IMR-90 (cell line): ENCODE results near the gene SKP1. TPM values are rescaled to one million over a fixed set of nuclear protein-coding genes. Genes with fewer than 3 reads are reported as not detected.

Source experiments
- ATAC-seq: fragments of 200-7000 bp; cut with Tn5 transposase; 2 replicates; pipeline ENCODE4 v1.9.1; 2020; ENCODE audit warnings: low read depth, mild to moderate bottlenecking, moderate library complexity
- BruUV-seq: library from RNA; stranded (reverse); fragments of 400-500 nt; replicated peaks from 2 replicates; lab custom pipeline; 2021; lab: Mats Ljungman, UMichigan
- CTCF ChIA-PET: fragments of 300-600 bp; formaldehyde crosslinking; extraction: SDS; loops from one replicate; lab custom pipeline; 2021; ENCODE audit warnings: antibody characterized with exemption; lab: Yijun Ruan, JAX
- POLR2A ChIA-PET: fragments of 300-600 bp; sonication (Branson Sonifier 250); formaldehyde crosslinking; loops from one replicate; lab custom pipeline; 2022; ENCODE audit warnings: antibody characterized with exemption; ENCODE audit not compliant: unreplicated experiment; lab: Charles Lee
- DNase-seq: peaks from one replicate; pipeline ENCODE4 v3.0.0; 2013
- H2AFZ ChIP-seq: replicated peaks from 2 replicates; pipeline ENCODE3; 2013; ENCODE audit warnings: low read length, mild to moderate bottlenecking; ENCODE audit not compliant: poor library complexity
- H2AK5ac ChIP-seq: 2 replicates; pipeline ENCODE4 v1.6.1; 2013; ENCODE audit warnings: low read depth, low read length, inconsistent platforms
- H2AK9ac ChIP-seq: replicated peaks from 2 replicates; pipeline ENCODE3; 2013; ENCODE audit warnings: mild to moderate bottlenecking, low read depth, low read length, moderate library complexity; ENCODE audit not compliant: poor library complexity
- H2BK120ac ChIP-seq: 2 replicates; pipeline ENCODE4 v1.6.1; 2013; ENCODE audit warnings: low read depth, low read length, inconsistent platforms
- H2BK15ac ChIP-seq: 3 replicates; pipeline ENCODE4 v1.6.1; 2013; ENCODE audit warnings: low read depth, low read length, inconsistent platforms
- H2BK20ac ChIP-seq: 2 replicates; pipeline ENCODE4 v1.6.1; 2013; ENCODE audit warnings: low read depth, mild to moderate bottlenecking, inconsistent platforms, low read length, moderate library complexity
- H2BK5ac ChIP-seq: 2 replicates; pipeline ENCODE4 v1.6.1; 2013; ENCODE audit warnings: mild to moderate bottlenecking, low read depth, low read length, inconsistent platforms; ENCODE audit not compliant: poor library complexity, severe bottlenecking
- H3K14ac ChIP-seq: replicated peaks from 2 replicates; pipeline ENCODE4 v1.6.1; 2013; ENCODE audit warnings: low read depth, low read length, inconsistent platforms
- H3K18ac ChIP-seq: 2 replicates; pipeline ENCODE4 v1.6.1; 2013; ENCODE audit warnings: low read depth, low read length, control low read depth
- H3K23ac ChIP-seq: 2 replicates; pipeline ENCODE4 v1.6.1; 2013; ENCODE audit warnings: low read depth, low read length, inconsistent platforms
- H3K27ac ChIP-seq: 2 replicates; pipeline ENCODE4 v1.5.1; 2013; ENCODE audit warnings: mild to moderate bottlenecking, control low read depth, low read length; ENCODE audit not compliant: insufficient read depth
- H3K27me3 ChIP-seq: 2 replicates; pipeline ENCODE4 v1.6.1; 2013; ENCODE audit warnings: low read length; ENCODE audit not compliant: control insufficient read depth, insufficient read depth
- H3K36me3 ChIP-seq: 2 replicates; pipeline ENCODE4 v1.6.1; 2013; ENCODE audit warnings: low read length, mixed read lengths; ENCODE audit not compliant: control insufficient read depth, insufficient read depth
- H3K4ac ChIP-seq: 2 replicates; pipeline ENCODE4 v1.6.1; 2013; ENCODE audit warnings: low read depth, low read length, inconsistent platforms
- H3K4me1 ChIP-seq: 2 replicates; pipeline ENCODE4 v1.6.1; 2013; ENCODE audit warnings: low read length, mixed read lengths; ENCODE audit not compliant: control insufficient read depth, insufficient read depth
- H3K4me2 ChIP-seq: 2 replicates; pipeline ENCODE4 v1.6.1; 2013; ENCODE audit warnings: low read depth, mild to moderate bottlenecking, control low read depth, low read length, moderate library complexity
- H3K4me3 ChIP-seq: 2 replicates; pipeline ENCODE4 v1.5.1; 2013; ENCODE audit warnings: low read depth, mild to moderate bottlenecking, control low read depth, low read length, moderate library complexity; ENCODE audit not compliant: insufficient read depth
- H3K56ac ChIP-seq: 2 replicates; pipeline ENCODE4 v1.6.1; 2013; ENCODE audit warnings: low read length, inconsistent platforms; ENCODE audit not compliant: insufficient read depth; ENCODE audit errors: extremely low read depth
- H3K79me1 ChIP-seq, 2 experiments: 2 replicates each; pipeline ENCODE4 v1.6.1; 2013; ENCODE audit warnings: low read length in 2 of 2, inconsistent platforms in 1 of 2, low read depth in 1 of 2
- H3K9ac ChIP-seq: 2 replicates; pipeline ENCODE4 v1.6.1; 2013; ENCODE audit warnings: low read depth, low read length, control low read depth
- H3K9me1 ChIP-seq: 2 replicates; pipeline ENCODE4 v1.6.1; 2013; ENCODE audit warnings: low read length, inconsistent platforms; ENCODE audit not compliant: insufficient read depth
- H3K9me3 ChIP-seq: 2 replicates; pipeline ENCODE4 v1.6.1; 2013; ENCODE audit warnings: low read length; ENCODE audit not compliant: control insufficient read depth, insufficient read depth
- H4K20me1 ChIP-seq: 2 replicates; pipeline ENCODE4 v1.6.1; 2013; ENCODE audit warnings: low read length, inconsistent platforms; ENCODE audit not compliant: insufficient read depth
- H4K5ac ChIP-seq: 2 replicates; pipeline ENCODE4 v1.6.1; 2013; ENCODE audit warnings: mild to moderate bottlenecking, low read depth, low read length, control low read depth
- H4K8ac ChIP-seq, 2 experiments: 2 replicates each; pipeline ENCODE4 v1.6.1; 2013; ENCODE audit warnings: low read depth in 2 of 2, low read length in 2 of 2, control low read depth in 1 of 2, inconsistent platforms in 1 of 2
- H4K91ac ChIP-seq: 2 replicates; pipeline ENCODE4 v1.6.1; 2013; ENCODE audit warnings: low read depth, low read length, inconsistent platforms; ENCODE audit not compliant: insufficient read depth
- CTCF ChIP-seq: conservative IDR thresholded peaks from 2 replicates; pipeline ENCODE4 v1.5.1; 2012; ENCODE audit warnings: mild to moderate bottlenecking, low read depth, low read length, improper control_type of control experiment
- MAFK ChIP-seq: IDR thresholded peaks from 2 replicates; pipeline ENCODE4 v1.6.1; 2012; ENCODE audit warnings: low read depth, low read length, improper control_type of control experiment
- WGBS, 2 experiments: methylation state at CpG; one replicate each; pipeline versions ENCODE4 v1.1.5 to v1.1.7; 2013; ENCODE audit warnings: missing lambda C conversion rate in 2 of 2; ENCODE audit not compliant: insufficient read length in 1 of 2; ENCODE audit errors: extremely low coverage in 2 of 2; 5-methylcytosine and 5-hydroxymethylcytosine counted together
- dilution Hi-C: fragments of 300-500 bp; cut with HindIII; formaldehyde crosslinking; loops from one replicate; pipeline ENCODE4 v1.14.3; 2018; ENCODE audit warnings: low sequenced_read_pairs; ENCODE audit not compliant: unreplicated experiment
- in situ Hi-C: fragments of 300-500 bp; cut with MboI; formaldehyde crosslinking; loops from 3 replicates; pipeline ENCODE4 v1.14.3; 2019; ENCODE audit warnings: low sequenced_read_pairs, inconsistent platforms, mixed read lengths
- intact Hi-C: fragments of 100-400 bp; cut with micrococcal nuclease; formaldehyde crosslinking; loops from 2 replicates; pipeline ENCODE4 v1.10.0; 2022
- polyA plus RNA-seq, 3 experiments: library from polyadenylated mRNA; depleted of rRNA; stranded (reverse); fragments of >200 nt; gene quantifications; 2 replicates each; pipeline ENCODE4 v1.2.3, GENCODE V29; 2012; ENCODE audit warnings: low replicate concordance in 1 of 3
- total RNA-seq: library from RNA; depleted of rRNA; stranded (reverse); fragments of >200 nt; gene quantifications from 2 replicates; pipeline ENCODE4 v1.2.3, GENCODE V29; 2012

Gene SKP1
- total and polyA plus RNA-seq, 2 of the 4 experiments (the other 2 are of a cell fraction) = 206 to 618 TPM

- no peak overlapping the region for H2BK5ac ChIP-seq
- no peak overlapping the region for H3K27ac ChIP-seq
- no peak overlapping the region for H3K14ac ChIP-seq
- H3K27me3 ChIP-seq = no peaks in the 10 kb centered on the region
- BruUV-seq = no TSS peak
- H3K4me1 ChIP-seq = no peaks in the 10 kb centered on the region
- no peak overlapping the region for H4K91ac ChIP-seq
- no peak overlapping the region for H2BK15ac ChIP-seq
- H3K23ac ChIP-seq = no peak overlapping the region
- no peak overlapping the region for H2AK5ac ChIP-seq
- no peak overlapping the region for H2AK9ac ChIP-seq
- CTCF ChIA-PET = no interaction called here
- no peak overlapping the region for H3K18ac ChIP-seq
- no peak overlapping the region for H4K5ac ChIP-seq
- H3K4me2 ChIP-seq = no peak overlapping the region
- H2BK120ac ChIP-seq = no peak overlapping the region
- dilution Hi-C loops (no loop called here), intact Hi-C loops (no loop called here), in situ Hi-C loops (no loop called here)
- no peak overlapping the region for H2AFZ ChIP-seq
- H3K56ac ChIP-seq = no peak overlapping the region
- H3K9ac ChIP-seq = no peak overlapping the region
- H2BK20ac ChIP-seq = no peak overlapping the region
- H3K4ac ChIP-seq = no peak overlapping the region
- H3K79me1 ChIP-seq = peaks cover 18 to 30% of the 10 kb centered on the region in 2 experiments
- H3K4me3 ChIP-seq = no peak overlapping the region
- TF ChIP-seq CTCF = no peak
- peak; percentile 9; the same call in 1 of the 2 replicates for TF ChIP-seq MAFK
- ATAC-seq (no peak), DNase-seq (no peak)
- H4K20me1 ChIP-seq = peaks cover 11% of the 10 kb centered on the region; the same call in 1 of the 2 replicates
- no CpG with 5 or more reads among the region's 5 CpGs for WGBS, 2 experiments
- H4K8ac ChIP-seq = no peak overlapping the region
- peaks cover 2% of the 10 kb centered on the region; the same call in 1 of the 2 replicates for H3K9me3 ChIP-seq
- peaks cover 44% of the 10 kb centered on the region for H3K36me3 ChIP-seq
- POLR2A ChIA-PET = no interaction called here
- H3K9me1 ChIP-seq = no peaks in the 10 kb centered on the region; the same call in 1 of the 2 replicates
Observed at GRCh38 chr5:134162592-134162991, 14.2 kb downstream of the SKP1 start.
